ENCODE results near the gene SLCO1B1. TPM values are rescaled to one million over a fixed set of nuclear protein-coding genes. Genes with fewer than 3 reads are reported as not detected.

SLCO1B1 gene
- total and polyA plus RNA-seq, 10 of the 15 experiments (the other 5 are each of a cell fraction or from before 2014, with no cell fraction given), result 0.15 TPM; not detected in 9

DNA sequence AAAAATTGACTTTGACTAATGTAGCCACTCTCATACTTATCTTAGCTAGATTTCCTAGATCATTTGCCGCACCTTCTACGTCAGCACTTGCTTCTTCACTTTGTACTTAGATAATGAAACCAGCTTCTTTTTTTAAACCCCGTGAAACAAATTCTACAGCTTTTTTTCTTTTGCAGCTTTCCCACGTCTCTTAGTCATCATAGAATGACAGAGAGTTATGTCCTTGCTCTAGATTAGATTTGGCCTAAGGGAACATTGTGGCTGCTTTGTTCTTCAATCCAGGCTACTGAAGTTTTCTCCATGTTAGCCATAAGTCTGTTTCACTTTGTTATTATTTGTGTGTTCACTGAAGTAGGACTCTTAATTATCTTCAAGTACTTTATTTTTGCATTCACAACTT, 108.9 kb downstream of the SLCO1B1 start:
- no peak overlapping the region for H3K9ac ChIP-seq (ENCODE audit: control insufficient read depth, insufficient read depth, low read length)
- WGBS (ENCODE audit: insufficient coverage, insufficient replicate concordance, low lambda C conversion rate, missing lambda C conversion rate), result 37% methylated on average over 4 of the region's 4 CpGs
- in situ Hi-C loops (cut with MboI) (no loop called here), intact Hi-C loops (cut with micrococcal nuclease; ENCODE audit: unreplicated experiment) (no loop called here)
- no peak for TF ChIP-seq ZBED1 (IDR thresholded peaks at IDR 0.05; ENCODE audit: borderline replicate concordance)
- TF ChIP-seq POLR2A (IDR thresholded peaks at IDR 0.05; ENCODE audit: low read depth, low read length), result no peak
- no peak for TF ChIP-seq SRF (IDR thresholded peaks at IDR 0.05; ENCODE audit: low read depth in 2 of 2, low read length in 2 of 2)
- TF ChIP-seq MYC (IDR thresholded peaks at IDR 0.05; ENCODE audit: insufficient read depth, insufficient read length, insufficient replicate concordance, low read length, severe bottlenecking), result no peak
- TF ChIP-seq, protein P1, sequence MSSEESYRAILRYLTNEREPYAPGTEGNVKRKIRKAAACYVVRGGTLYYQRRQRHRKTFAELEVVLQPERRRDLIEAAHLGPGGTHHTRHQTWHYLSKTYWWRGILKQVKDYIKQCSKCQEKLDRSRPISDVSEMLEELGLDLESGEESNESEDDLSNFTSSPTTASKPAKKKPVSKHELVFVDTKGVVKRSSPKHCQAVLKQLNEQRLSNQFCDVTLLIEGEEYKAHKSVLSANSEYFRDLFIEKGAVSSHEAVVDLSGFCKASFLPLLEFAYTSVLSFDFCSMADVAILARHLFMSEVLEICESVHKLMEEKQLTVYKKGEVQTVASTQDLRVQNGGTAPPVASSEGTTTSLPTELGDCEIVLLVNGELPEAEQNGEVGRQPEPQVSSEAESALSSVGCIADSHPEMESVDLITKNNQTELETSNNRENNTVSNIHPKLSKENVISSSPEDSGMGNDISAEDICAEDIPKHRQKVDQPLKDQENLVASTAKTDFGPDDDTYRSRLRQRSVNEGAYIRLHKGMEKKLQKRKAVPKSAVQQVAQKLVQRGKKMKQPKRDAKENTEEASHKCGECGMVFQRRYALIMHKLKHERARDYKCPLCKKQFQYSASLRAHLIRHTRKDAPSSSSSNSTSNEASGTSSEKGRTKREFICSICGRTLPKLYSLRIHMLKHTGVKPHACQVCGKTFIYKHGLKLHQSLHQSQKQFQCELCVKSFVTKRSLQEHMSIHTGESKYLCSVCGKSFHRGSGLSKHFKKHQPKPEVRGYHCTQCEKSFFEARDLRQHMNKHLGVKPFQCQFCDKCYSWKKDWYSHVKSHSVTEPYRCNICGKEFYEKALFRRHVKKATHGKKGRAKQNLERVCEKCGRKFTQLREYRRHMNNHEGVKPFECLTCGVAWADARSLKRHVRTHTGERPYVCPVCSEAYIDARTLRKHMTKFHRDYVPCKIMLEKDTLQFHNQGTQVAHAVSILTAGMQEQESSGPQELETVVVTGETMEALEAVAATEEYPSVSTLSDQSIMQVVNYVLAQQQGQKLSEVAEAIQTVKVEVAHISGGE (CRISPR knock-in tag; IDR thresholded peaks at IDR 0.05), result no peak
- TF ChIP-seq SMAD1 (IDR thresholded peaks at IDR 0.05; ENCODE audit: low read depth, partially characterized antibody), result no peak
- TF ChIP-seq, protein P2, sequence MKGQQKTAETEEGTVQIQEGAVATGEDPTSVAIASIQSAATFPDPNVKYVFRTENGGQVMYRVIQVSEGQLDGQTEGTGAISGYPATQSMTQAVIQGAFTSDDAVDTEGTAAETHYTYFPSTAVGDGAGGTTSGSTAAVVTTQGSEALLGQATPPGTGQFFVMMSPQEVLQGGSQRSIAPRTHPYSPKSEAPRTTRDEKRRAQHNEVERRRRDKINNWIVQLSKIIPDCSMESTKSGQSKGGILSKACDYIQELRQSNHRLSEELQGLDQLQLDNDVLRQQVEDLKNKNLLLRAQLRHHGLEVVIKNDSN (IDR thresholded peaks at IDR 0.05; ENCODE audit: borderline replicate concordance, extremely low read length, insufficient read depth, low read depth, low read length), result no peak
- no peak for TF ChIP-seq NFYA (IDR thresholded peaks at IDR 0.05; ENCODE audit: borderline replicate concordance, low read depth, low read length)
- no peak for TF ChIP-seq ATF7 (IDR thresholded peaks at IDR 0.05; ENCODE audit: low read depth)
- TF ChIP-seq, protein P3, sequence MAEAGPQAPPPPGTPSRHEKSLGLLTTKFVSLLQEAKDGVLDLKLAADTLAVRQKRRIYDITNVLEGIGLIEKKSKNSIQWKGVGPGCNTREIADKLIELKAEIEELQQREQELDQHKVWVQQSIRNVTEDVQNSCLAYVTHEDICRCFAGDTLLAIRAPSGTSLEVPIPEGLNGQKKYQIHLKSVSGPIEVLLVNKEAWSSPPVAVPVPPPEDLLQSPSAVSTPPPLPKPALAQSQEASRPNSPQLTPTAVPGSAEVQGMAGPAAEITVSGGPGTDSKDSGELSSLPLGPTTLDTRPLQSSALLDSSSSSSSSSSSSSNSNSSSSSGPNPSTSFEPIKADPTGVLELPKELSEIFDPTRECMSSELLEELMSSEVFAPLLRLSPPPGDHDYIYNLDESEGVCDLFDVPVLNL (IDR thresholded peaks at IDR 0.05; ENCODE audit: low read depth, low read length), result no peak
- no peak for ATAC-seq
- no peak overlapping the region for H2AFZ ChIP-seq (ENCODE audit: control insufficient read depth, low read depth, low read length)
- no peak overlapping the region for H3K4me2 ChIP-seq (ENCODE audit: control insufficient read depth, insufficient read depth)
- H3K4me3 ChIP-seq, result no peak overlapping the region
- H4K20me1 ChIP-seq (ENCODE audit: control insufficient read depth, insufficient read depth), result no peaks in the 10 kb centered on the region
- H3K4me1 ChIP-seq (ENCODE audit: control insufficient read depth, insufficient read depth, low read length), result no peaks in the 10 kb centered on the region
- RAD21 ChIA-PET (ENCODE audit: unreplicated experiment), result interaction anchor here (0.9 kb wide), 1 partner anchor 74 kb away, joined by 3 read pairs; no protein-coding TSS in a partner anchor
- CTCF ChIA-PET, result no interaction called here
- POLR2A ChIA-PET, result no interaction called here
- no peak overlapping the region for H3K27ac ChIP-seq (ENCODE audit: control insufficient read depth, insufficient read depth)
- no peaks in the 10 kb centered on the region for H3K27me3 ChIP-seq (replicated peaks in 1 of 2; ENCODE audit: control insufficient read depth in 2 of 2, insufficient read depth in 2 of 2, low read length in 1 of 2)
- no peak for DNase-seq (ENCODE audit: low read depth, low spot score)
- SMC1A ChIA-PET (ENCODE audit: uncharacterized antibody, unreplicated experiment), result interaction anchor here (1.1 kb wide), 1 partner anchor 9 kb away, joined by 4 read pairs; no protein-coding TSS in a partner anchor
- no peak for FAIRE-seq
- H3K79me2 ChIP-seq (ENCODE audit: control insufficient read depth, insufficient read depth, low read length), result no peaks in the 10 kb centered on the region
- H3K36me3 ChIP-seq (ENCODE audit: control insufficient read depth in 2 of 2, insufficient read depth in 2 of 2, low read length in 1 of 2), result no peaks in the 10 kb centered on the region
- no TSS peak for BruUV-seq (replicated peaks)
- H3K9me3 ChIP-seq (replicated peaks; ENCODE audit: control insufficient read depth, insufficient read depth, low read length), result no peaks in the 10 kb centered on the region

Measured in GM12878 (cell line).